GM12878 (cell line): ENCODE measurements around the gene CBFA2T3. TPM values are rescaled to one million over a fixed set of nuclear protein-coding genes. Genes with fewer than 3 reads are reported as not detected.

ENCODE experiments used
- CHD1 ChIP-seq: IDR thresholded peaks from 2 replicates; pipeline ENCODE4 v1.6.1; 2012; ENCODE audit warnings: low read depth, low read length, improper control_type of control experiment
- DPF2 ChIP-seq: fragments of 450-650 bp; IDR thresholded peaks from 2 replicates; pipeline ENCODE4 v1.6.1; 2017; ENCODE audit warnings: mild to moderate bottlenecking
- GATAD2B ChIP-seq: fragments of 450-650 bp; conservative IDR thresholded peaks from 2 replicates; pipeline ENCODE4 v1.6.1; 2017; ENCODE audit warnings: low read depth, mild to moderate bottlenecking, moderate library complexity
- JUND ChIP-seq: IDR thresholded peaks from 2 replicates; pipeline ENCODE4 v1.6.1; 2012; ENCODE audit warnings: low read depth, mild to moderate bottlenecking, low read length, improper control_type of control experiment, moderate library complexity
- MXI1 ChIP-seq: fragments of 150-350 bp; IDR thresholded peaks from 2 replicates; pipeline ENCODE4 v1.6.1; 2011; ENCODE audit warnings: low read depth, mild to moderate bottlenecking, inconsistent platforms, low read length, improper control_type of control experiment
- NFXL1 ChIP-seq: fragments of 450-650 bp; IDR thresholded peaks from 2 replicates; pipeline ENCODE4 v1.6.1; 2017; ENCODE audit warnings: antibody characterized with exemption, mild to moderate bottlenecking, borderline replicate concordance
- NR2C1 ChIP-seq: fragments of 450-650 bp; IDR thresholded peaks from 2 replicates; pipeline ENCODE4 v1.6.1; 2017; ENCODE audit warnings: antibody characterized with exemption, mild to moderate bottlenecking, moderate library complexity
- NR2F1 ChIP-seq: fragments of 450-650 bp; conservative IDR thresholded peaks from 2 replicates; pipeline ENCODE4 v1.6.1; 2017; ENCODE audit warnings: mild to moderate bottlenecking
- RAD51 ChIP-seq: fragments of 450-650 bp; IDR thresholded peaks from 2 replicates; pipeline ENCODE4 v1.6.1; 2016; ENCODE audit warnings: moderate library complexity, mild to moderate bottlenecking, inconsistent platforms
- RELA ChIP-seq: fragments of 450-650 bp; IDR thresholded peaks from 2 replicates; pipeline ENCODE4 v1.8.0; 2014; ENCODE audit warnings: borderline replicate concordance; ENCODE audit not compliant: partially characterized antibody
- SP1 ChIP-seq: IDR thresholded peaks from one replicate; pipeline ENCODE4 v1.6.1; 2011; ENCODE audit warnings: low read depth, low read length
- SREBF1 ChIP-seq: IDR thresholded peaks from 2 replicates; pipeline ENCODE4 v1.6.1; 2012; ENCODE audit warnings: mild to moderate bottlenecking, low read length
- TCF12 ChIP-seq: IDR thresholded peaks from 2 replicates; pipeline ENCODE4 v1.6.1; 2011; ENCODE audit warnings: low read depth, mild to moderate bottlenecking, low read length
- WRNIP1 ChIP-seq: IDR thresholded peaks from 2 replicates; pipeline ENCODE4 v1.6.1; 2011; ENCODE audit warnings: low read depth, low read length, improper control_type of control experiment, borderline replicate concordance
- ZBED1 ChIP-seq: IDR thresholded peaks from 2 replicates; pipeline ENCODE4 v1.6.1; 2016; ENCODE audit warnings: borderline replicate concordance
- ZNF217 ChIP-seq: fragments of 450-650 bp; IDR thresholded peaks from 2 replicates; pipeline ENCODE4 v1.6.1; 2017; ENCODE audit warnings: antibody characterized with exemption, mild to moderate bottlenecking
- ZNF274 ChIP-seq: IDR thresholded peaks from one replicate; pipeline ENCODE4 v1.8.0; 2011; ENCODE audit not compliant: insufficient read length, insufficient read depth
- polyA plus RNA-seq, 11 experiments: library from polyadenylated mRNA; depleted of rRNA in 4 of 11; unstranded in 6 of 11; stranded (reverse) in 5 of 11; fragments of >200 nt; fragmentation: Nextera tagmentation in 4 of 11; fragmentation: Illumina TruSeq in 1 of 11; extraction: Ambion mirVana in 4 of 11; extraction: Trizol in 1 of 11; gene quantifications; 1 replicate in 1 of 11; 2 replicates in 10 of 11; pipeline versions ENCODE4 v1.2.1 to v1.2.3, GENCODE V29; 2011 to 2016; ENCODE audit warnings: inconsistent platforms in 2 of 11, missing spikeins in 2 of 11, low read depth in 1 of 11
- total RNA-seq, 4 experiments: library from RNA; depleted of rRNA in 3 of 4; stranded (reverse); fragments of >200 nt in 3 of 4; fragmentation: Illumina TruSeq in 1 of 4; extraction: Trizol in 1 of 4; gene quantifications; 2 replicates each; pipeline versions ENCODE4 v1.2.1 to v1.2.3, GENCODE V29; 2013 to 2021
- TF ChIP-seq, protein P1 (sequence below): IDR thresholded peaks from 2 replicates; pipeline ENCODE4 v1.6.1; 2012; ENCODE audit warnings: mild to moderate bottlenecking, low read depth, low read length
- TF ChIP-seq, protein P2 (sequence below): fragments of 450-650 bp; formaldehyde crosslinking; IDR thresholded peaks from 2 replicates; pipeline ENCODE4 v1.4.0; 2022; ENCODE audit warnings: mild to moderate bottlenecking, moderate library complexity

Gene CBFA2T3
- total and polyA plus RNA-seq, 10 of the 15 experiments (the other 5 are each of a cell fraction or from before 2014, with no cell fraction given): 0.69 to 42.6 (median 4.5) TPM

DNA sequence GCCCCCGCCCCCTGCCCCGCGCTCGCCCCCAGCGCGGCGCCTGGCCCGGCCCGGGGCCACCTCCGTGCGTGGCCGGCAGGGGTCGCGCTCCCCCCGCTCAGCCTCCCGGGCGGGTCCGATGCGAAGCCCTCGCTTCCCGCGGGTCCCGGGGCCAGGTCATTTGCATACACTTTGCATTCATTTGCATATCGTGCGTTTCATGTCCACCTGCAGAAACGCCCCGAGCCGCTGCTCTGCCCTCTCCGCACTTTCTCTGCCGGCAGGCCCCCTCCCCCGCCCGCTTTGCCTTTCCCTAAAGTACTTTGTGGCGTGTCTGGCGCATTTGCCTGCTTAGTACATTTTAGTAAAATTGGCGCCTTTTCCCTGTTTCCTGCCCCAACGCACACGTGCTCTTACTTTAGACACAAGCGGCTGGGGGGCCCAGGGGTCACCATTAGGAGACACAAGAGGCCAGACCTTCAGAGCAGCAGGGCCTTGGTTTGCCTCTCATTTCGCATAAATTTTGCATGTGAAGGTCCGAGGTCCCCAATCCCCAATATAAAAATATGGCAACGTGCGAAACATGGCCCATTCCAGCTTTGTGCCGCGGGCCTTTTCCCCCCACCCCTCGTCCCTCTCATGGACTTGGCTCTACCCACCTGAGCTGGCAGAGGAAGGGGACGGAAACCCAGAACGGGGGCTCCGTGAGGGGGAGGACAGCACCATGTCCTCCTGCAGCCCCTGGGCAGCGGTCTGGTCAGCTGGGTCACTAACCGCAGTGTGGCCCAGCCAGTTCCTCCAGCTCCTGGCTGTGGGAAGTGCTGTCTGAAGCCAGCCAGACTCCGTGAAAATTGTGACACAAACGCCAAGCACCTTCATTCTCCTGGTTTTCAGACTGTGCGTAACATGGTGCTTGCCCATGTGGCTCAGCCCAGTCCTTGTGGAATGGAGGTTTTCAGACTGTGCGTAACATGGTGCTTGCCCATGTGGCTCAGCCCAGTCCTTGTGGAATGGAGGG, 34.8 kb downstream of the CBFA2T3 start (continued):
- TF ChIP-seq NFXL1 (no peak), TCF12 (no peak), GATAD2B (0 out of 2 replicates have a peak, but pooled peaks have one; percentile 21), NR2F1 (peak; percentile 58), DPF2 (0 out of 2 replicates have a peak, but pooled peaks have one; percentile 19), ZBED1 (no peak), MXI1 (0 out of 2 replicates have a peak, but pooled peaks have one; percentile 9), JUND (no peak), NR2C1 (no peak), ZNF274 (no peak), ZNF217 (no peak; the same call in 1 of the 2 replicates), CHD1 (no peak), SREBF1 (no peak), WRNIP1 (no peak), RELA (no peak), SP1 (peak; percentile 27), RAD51 (no peak)
- TF ChIP-seq, protein P1, sequence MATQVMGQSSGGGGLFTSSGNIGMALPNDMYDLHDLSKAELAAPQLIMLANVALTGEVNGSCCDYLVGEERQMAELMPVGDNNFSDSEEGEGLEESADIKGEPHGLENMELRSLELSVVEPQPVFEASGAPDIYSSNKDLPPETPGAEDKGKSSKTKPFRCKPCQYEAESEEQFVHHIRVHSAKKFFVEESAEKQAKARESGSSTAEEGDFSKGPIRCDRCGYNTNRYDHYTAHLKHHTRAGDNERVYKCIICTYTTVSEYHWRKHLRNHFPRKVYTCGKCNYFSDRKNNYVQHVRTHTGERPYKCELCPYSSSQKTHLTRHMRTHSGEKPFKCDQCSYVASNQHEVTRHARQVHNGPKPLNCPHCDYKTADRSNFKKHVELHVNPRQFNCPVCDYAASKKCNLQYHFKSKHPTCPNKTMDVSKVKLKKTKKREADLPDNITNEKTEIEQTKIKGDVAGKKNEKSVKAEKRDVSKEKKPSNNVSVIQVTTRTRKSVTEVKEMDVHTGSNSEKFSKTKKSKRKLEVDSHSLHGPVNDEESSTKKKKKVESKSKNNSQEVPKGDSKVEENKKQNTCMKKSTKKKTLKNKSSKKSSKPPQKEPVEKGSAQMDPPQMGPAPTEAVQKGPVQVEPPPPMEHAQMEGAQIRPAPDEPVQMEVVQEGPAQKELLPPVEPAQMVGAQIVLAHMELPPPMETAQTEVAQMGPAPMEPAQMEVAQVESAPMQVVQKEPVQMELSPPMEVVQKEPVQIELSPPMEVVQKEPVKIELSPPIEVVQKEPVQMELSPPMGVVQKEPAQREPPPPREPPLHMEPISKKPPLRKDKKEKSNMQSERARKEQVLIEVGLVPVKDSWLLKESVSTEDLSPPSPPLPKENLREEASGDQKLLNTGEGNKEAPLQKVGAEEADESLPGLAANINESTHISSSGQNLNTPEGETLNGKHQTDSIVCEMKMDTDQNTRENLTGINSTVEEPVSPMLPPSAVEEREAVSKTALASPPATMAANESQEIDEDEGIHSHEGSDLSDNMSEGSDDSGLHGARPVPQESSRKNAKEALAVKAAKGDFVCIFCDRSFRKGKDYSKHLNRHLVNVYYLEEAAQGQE: no peak
- TF ChIP-seq, protein P2, sequence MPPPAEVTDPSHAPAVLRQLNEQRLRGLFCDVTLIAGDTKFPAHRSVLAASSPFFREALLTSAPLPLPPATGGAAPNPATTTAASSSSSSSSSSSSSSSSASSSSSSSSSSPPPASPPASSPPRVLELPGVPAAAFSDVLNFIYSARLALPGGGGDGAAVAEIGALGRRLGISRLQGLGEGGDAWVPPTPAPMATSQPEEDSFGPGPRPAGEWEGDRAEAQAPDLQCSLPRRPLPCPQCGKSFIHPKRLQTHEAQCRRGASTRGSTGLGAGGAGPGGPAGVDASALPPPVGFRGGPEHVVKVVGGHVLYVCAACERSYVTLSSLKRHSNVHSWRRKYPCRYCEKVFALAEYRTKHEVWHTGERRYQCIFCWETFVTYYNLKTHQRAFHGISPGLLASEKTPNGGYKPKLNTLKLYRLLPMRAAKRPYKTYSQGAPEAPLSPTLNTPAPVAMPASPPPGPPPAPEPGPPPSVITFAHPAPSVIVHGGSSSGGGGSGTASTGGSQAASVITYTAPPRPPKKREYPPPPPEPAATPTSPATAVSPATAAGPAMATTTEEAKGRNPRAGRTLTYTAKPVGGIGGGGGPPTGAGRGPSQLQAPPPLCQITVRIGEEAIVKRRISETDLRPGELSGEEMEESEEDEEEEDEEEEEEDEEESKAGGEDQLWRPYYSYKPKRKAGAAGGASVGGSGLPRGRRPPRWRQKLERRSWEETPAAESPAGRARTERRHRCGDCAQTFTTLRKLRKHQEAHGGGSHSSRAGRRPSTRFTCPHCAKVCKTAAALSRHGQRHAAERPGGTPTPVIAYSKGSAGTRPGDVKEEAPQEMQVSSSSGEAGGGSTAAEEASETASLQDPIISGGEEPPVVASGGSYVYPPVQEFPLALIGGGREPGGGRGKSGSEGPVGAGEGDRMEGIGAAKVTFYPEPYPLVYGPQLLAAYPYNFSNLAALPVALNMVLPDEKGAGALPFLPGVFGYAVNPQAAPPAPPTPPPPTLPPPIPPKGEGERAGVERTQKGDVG: no peak
